GM18858 (cell line): ENCODE measurements around the gene FASTK.

Source experiments
- ATAC-seq: cut with Tn5 transposase; IDR thresholded peaks from one replicate; pipeline ENCODE4 v1.9.1; 2021; ENCODE audit not compliant: unreplicated experiment

FASTK gene

GRCh38 chr7:151083071-151083823, 2.6 kb upstream of the FASTK start, which contains the start of gene TMUB1:
TSS of gene TMUB1 (minus strand) at chr7:151083493. CDS start at chr7:151082563, 930 bp downstream.
- peak; percentile 39 for ATAC-seq

- no peak for ATAC-seq
Observed at GRCh38 chr7:151082141-151083070, 1.8 kb upstream of the FASTK start.

DNA sequence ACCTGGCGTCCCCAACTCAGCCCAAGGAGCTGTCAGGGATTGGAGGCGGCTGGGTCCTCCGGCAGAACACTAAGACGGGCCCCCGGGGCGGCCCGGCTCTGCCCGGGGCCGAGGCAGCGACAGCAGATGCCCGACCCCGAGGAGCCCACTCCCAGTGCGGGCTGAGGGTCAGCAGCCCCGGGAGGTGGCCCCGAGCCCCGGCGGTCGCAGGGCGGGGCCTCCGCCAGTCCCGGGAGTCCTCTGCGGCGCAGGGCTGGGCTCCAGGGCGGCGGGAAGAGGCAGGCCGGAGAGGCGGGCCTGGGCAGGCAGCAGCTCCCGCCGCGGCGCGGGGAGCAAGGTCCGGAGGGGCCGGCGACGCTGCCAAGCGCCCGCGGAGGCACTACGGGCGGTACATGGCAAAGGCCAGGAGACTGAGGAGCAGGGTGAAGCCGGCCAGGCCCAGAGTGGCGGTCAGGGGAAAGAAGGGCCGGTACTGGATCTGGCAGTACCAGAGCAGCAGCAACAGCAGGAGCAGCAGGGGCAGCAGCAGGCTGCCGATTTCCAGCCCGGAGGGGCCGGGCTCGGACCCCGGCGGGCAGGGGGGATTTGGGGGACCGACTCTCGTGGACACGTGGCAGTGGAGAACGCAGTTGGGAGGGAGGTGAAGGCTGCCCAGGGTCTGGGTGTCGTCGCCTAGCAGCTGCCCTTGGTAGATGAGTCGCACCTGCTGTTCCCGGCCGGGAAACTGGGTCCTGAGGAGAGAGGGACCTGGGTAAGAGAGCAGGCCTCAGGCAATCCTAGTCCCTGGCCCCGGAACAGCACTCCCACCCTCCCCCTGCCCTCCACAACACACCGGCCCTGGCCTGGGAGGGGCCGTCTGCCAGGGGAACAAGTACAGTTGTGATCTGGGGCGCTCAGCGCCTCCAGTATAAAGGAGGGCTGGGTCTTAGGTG, 827 bp upstream of the FASTK start:
- no peak for ATAC-seq

- peak; percentile 3 for ATAC-seq
Observed at GRCh38 chr7:151080067-151080521, 515 bp downstream of the FASTK start.

DNA sequence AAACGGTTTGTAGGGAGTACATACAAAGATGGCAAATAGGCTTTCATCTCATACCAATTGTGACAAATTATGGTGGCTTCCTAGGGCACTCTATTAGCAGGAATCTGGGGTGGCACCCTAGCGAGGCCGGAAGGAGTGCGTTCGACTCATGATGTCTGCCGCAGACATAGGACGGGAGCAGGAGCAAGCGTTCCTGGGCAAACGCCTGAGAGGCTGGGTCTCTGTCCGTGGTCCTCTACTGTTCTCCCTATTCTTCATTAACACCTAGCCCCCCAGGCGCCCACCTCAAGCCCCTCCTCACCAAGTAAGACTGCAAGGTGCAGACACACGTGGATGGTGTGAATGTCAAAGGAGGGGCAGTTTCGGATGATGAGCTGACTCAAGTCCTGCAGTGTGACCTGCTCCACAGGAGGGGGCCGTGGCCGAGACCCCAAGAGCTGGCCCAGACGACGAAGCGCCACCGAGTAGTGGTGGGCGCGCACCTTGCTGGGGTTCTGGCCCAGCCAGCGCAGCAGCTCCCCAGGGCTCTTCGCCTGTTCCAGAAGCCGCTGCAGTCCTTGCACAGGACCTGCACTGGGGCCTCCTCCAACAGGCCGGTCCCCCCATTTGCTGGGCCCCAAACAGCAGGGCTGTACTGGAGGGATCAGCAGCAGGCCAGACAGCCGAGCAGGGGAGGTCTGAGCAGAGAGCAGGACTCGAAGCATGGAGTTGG, 1.3 kb downstream of the FASTK start:
- ATAC-seq = no peak

GRCh38 chr7:151078233-151079040, 2.2 kb downstream of the FASTK start:
- no peak for ATAC-seq

DNA sequence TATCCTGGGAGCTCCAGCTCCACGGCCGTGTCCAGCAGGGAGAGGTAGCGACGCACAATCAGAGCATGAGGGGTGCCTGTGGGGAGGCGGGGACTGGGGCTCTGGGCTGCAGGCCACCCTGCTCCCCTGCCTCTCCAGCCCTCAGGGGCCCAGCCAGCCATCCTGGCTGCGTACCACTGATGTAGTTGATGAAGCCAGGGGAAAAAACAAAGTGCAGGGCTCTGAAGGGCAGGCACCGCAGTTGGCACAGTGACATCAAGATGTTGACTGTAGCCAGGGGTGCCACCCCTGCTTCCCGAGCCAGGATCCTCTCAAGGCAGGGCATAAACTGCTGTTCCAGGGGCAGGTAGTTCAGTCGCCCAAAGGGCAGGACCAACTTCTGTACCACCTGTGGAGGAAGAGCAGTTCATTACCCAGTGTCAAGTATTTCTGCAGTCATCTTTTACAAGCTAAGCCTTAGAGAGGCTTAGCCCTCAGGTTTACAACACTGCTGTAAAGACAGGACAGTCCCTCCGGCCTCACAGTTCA, 2.8 kb downstream of the FASTK start:
- no peak for ATAC-seq

GRCh38 chr7:151076863-151077704, 3.5 kb downstream of the FASTK start:
- ATAC-seq = no peak

GRCh38 chr7:151075978-151076426, 4.6 kb downstream of the FASTK start:
- ATAC-seq = no peak

DNA sequence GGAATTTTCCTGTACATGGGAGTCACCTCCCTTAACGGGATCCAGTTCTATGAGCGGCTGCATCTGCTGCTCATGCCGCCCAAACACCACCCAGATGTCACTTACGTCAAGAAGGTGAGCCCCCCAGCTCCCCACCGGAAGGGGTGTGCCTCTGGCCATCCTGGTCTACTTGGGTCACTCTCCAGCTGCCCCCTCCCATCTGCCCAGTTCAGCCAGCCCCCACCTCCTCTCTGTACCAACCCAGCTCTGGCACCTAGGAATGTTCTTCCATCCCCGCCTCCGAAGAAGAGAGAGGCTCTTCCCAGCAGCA, 5.0 kb downstream of the FASTK start:
- ATAC-seq = no peak

- no peak for ATAC-seq
Observed at GRCh38 chr7:151074817-151075661, 5.6 kb downstream of the FASTK start.

- ATAC-seq = no peak
Observed at GRCh38 chr7:151073990-151074389, 6.6 kb downstream of the FASTK start.

- ATAC-seq = no peak
Observed at GRCh38 chr7:151071032-151071866, 9.4 kb downstream of the FASTK start.

DNA sequence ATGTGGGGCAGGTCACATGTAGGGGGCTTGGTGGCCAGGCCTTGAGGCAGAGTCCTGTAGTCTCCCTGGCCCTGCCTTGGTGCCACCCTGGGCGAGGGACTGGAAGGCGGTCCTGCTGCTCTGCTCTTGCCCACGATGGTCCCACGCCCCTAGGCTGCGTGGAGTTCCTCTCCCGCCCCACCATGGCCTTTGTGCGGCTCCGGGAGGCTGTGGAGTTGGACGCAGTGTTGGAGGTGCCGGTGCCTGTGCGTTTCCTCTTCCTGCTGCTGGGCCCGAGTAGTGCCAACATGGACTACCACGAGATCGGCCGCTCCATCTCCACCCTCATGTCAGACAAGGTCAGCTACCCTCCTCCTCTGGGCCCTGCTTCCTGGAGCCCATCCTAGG, 10.0 kb downstream of the FASTK start:
- no peak for ATAC-seq

DNA sequence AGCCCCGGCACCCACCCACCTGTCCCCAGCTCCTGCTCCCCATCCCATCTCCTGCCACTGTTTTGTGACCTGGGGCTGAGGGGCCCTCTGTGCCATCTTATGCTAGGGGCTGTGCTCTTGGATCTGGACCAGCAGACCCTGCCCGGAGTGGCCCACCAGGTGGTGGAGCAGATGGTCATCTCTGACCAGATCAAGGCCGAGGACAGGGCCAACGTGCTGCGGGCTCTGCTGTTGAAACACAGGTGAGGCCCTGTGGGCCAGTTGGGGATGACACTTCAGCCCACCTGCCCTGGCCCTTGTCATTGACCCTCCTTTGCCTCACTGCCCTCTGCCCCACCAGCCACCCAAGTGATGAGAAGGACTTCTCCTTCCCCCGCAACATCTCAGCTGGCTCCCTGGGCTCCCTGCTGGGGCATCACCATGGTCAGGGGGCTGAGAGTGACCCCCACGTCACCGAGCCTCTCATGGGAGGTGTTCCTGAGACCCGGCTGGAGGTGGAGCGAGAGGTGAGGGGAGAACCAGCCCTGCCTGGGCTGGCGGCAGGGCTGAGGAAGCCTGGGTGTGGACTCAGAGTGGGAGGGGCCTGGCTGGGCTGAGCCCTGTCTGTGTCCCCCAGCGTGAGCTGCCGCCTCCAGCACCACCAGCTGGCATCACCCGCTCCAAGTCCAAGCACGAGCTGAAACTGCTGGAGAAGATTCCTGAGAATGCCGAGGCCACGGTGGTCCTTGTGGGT, 10.6 kb downstream of the FASTK start:
- no peak for ATAC-seq
